GM21529 (cell line): ENCODE results near the gene FKBP10.
A peak's percentile ranks its signal among the peaks of the same experiment; 100 is the strongest.
"Not testable (repeated sequence)": the region's sequence is repeated elsewhere in the genome, so short reads cannot be mapped to it uniquely, and the experiment has no call there.

Source experiments
- ATAC-seq: cut with Tn5 transposase; IDR thresholded peaks from one replicate; pipeline ENCODE4 v1.9.1; 2021; ENCODE audit not compliant: unreplicated experiment

FKBP10 gene

DNA sequence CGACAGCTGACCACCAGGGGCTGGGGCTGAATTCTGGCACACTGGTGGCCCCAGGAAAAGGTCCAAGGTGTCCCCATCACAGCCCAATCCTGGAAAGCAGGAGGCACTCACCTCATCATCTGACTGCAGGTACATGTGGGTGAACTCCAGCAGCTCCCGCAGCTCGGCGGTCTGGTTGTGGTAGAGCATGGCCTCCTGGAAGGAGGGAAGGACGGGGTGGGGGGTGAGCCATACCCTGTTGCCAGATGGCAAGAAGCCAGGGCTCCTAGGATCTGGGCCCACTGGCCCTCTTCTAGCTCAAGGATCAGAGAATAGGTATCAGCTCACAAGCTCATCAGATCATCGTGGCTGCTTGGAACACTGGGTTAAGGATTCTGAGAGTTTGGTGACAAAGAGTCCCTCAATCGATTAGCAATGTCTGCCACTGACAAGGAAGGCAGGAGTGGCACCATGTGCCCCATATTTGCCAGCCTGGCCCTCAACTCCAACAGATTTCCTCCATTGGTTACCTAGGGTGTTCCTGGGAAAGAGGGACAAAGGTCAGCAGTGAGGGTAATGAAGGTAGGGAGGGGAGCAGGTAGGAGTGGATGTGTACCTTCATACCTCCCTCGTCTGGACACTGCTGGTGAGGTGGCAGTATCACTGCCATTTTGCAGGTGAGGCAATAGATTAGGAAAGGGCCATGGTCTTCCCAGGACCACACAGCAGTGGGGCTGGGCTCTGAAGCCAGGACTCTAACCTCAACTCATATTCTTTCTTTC, 5.9 kb upstream of the FKBP10 start:
- ATAC-seq = no peak

DNA sequence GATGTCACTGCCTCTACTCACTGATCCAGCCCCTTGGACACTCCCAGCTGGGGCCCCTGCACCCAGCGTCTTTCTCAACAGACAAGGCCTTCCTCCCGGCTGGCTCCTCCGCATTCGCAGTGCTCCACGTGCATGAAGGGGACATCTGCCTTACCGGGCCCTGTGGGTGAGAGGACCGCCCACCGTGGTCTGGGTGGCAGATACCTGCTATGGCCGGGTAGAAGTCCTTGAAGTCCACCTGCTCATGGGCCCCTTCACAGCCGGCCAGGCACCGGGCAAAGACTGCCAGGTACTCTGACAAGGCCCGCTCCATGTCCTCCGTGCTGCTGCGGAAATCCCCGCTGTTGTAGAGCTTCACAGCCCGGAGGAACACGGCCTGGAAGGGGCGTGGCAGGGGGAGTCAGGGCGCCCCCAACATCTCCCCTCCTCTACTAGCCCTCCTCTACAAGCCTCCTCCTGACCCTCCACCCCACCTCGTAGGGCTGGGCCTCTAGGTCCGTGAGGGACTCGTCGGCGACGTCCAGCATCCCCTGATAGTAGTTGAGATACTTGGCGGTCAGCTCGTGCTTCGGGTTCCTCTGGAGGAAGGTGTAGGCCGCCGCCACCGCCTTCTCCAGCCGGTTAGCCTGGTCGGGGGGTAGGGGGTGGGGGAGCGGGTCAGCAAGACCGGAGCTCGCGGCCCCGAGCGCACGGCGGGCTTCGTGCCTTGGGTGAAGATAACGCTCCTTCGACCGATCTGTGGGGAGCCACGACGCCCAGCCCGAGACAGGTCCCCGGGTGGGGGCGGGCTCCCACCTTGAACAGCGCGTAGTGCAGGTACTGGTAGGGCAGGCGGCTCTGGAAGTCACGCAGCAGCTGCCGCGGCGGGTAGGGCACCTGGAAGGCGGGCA, 1.9 kb upstream of the FKBP10 start:
- no peak for ATAC-seq

GRCh38 chr17:41811549-41812380, 1.0 kb upstream of the FKBP10 start, which contains the start of gene P3H4:
TSS of gene P3H4 (minus strand) at chr17:41811949. CDS start at chr17:41811915, 34 bp downstream.
- ATAC-seq = peak; percentile 61

GRCh38 chr17:41813152-41813680, 412 bp downstream of the FKBP10 start:
- ATAC-seq = no peak

DNA sequence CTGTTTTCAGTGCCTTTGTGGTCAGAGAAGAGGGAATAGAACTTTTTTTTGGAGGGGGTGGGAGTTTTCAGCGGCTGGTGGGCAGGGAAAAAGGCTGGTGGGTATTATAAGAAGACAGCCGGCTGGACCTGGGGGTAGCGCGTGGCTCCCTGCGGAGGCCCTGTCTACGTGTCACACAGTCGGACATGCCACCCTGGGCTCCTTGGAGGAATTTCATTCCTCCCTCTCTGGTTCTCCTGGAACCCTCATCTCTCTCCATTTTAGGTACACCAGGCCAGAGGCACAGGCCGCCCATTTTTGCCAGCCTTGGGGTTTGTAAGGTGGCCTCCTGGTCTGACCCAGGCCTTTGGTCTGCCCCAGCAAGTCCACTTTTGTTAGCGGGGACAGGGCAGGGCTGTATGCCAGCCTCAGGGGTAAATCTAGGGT, 908 bp downstream of the FKBP10 start:
- ATAC-seq = no peak

DNA sequence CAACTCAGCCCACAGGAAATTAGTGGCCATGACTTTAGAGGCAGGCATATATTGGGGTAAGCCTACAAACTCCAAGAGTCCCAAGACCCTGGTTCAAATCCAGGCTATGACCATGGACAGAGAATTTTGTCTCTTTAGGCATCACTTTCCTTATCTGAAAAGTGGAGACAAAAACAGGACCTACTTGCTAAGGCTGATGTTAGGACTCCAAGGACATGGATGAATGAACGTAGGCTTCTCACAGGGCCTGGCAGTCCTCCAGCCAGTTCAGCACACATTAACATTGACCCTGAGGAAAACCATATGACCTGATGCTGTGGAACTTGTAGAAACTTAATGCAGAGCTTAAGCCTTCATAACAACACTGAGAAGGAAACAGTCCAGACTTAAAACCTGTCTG, 1.4 kb downstream of the FKBP10 start:
- no peak for ATAC-seq

GRCh38 chr17:41816637-41817320, 4.0 kb downstream of the FKBP10 start:
- ATAC-seq = no peak

- no peak for ATAC-seq
Measured at GRCh38 chr17:41818024-41818423, 5.2 kb downstream of the FKBP10 start.

GRCh38 chr17:41821776-41822175, 9.0 kb downstream of the FKBP10 start:
- ATAC-seq = no peak

GRCh38 chr17:41822216-41823140, 9.7 kb downstream of the FKBP10 start:
- ATAC-seq = no peak

DNA sequence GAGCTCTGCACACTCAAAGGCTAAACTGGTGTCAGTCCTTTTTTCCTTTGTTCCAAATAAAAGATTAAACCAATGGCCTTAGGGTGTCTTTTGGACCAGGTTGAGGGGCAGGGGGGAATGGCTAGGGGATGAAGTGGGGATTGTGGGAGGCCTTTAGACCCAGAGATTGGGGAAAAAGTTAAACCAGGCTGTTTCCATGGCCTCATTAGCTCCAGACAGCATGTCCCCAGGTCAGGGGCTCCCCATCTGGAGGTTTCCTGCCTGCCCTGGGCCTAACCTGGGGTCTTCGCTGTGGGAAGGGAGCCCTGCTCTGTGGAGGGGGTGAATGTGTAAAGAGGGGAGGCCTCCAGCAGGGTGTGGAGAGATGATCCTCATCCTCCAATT, 10.3 kb downstream of the FKBP10 start:
- no peak for ATAC-seq

DNA sequence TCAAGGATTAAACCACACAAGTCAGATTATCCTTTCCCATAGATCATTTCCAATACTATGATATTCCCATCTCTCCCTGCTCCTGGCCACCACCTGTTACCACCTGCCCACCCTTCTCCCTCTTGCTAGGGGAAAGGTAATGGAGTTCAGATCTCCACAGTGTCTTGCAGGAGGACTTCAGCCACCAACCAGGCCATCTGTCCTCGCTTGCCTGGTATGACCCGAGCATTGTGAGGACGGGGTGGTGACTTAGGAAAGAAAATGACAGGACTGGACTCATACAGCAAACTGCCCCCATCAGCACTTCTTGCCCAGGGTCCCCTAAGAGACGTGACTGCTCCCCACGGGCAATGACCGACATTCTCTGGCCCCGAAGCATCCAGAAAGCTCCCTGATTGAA, 10.8 kb downstream of the FKBP10 start:
- ATAC-seq = no peak

DNA sequence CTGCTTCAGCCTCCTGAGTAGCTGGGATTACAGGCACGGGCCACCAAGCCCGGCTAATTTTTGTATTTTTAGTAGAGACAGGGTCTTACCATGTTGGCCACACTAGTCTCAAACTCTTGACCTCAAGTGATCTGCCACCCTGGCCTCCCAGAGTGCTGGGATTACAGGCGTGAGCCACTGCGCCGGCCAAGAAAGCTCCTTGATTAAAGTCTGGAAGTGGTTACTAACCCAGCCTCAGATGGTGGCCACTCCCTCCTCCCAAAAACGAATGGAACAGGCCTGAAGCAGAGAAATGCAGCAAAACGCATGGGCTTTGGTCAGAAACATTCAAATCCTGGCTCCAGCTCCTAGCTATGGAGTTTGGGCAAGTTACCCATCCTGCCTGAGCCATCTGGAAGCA, 11.3 kb downstream of the FKBP10 start:
- ATAC-seq = no peak

- ATAC-seq = no peak
Measured at GRCh38 chr17:41825175-41825845, 12.5 kb downstream of the FKBP10 start.

DNA sequence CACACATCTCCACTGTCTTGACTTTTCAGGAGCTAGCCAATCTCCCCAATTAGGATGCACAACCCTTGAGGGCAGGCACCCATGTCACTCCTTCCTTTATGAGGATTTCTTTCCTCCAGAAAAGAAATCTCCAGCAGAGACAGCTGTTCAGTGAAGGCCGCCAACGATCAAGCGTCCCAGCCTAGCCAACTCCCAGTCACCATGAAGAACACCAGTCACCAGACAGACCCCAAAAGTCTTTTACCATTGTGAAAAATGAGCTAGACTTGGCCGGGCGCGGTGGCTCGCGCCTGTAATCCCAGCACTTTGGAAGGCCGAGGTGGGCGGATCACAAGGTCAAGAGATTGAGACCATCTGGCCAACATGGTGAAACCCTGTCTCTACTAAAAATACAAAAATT, 17.2 kb downstream of the FKBP10 start:
- not testable (repeated sequence) for ATAC-seq

DNA sequence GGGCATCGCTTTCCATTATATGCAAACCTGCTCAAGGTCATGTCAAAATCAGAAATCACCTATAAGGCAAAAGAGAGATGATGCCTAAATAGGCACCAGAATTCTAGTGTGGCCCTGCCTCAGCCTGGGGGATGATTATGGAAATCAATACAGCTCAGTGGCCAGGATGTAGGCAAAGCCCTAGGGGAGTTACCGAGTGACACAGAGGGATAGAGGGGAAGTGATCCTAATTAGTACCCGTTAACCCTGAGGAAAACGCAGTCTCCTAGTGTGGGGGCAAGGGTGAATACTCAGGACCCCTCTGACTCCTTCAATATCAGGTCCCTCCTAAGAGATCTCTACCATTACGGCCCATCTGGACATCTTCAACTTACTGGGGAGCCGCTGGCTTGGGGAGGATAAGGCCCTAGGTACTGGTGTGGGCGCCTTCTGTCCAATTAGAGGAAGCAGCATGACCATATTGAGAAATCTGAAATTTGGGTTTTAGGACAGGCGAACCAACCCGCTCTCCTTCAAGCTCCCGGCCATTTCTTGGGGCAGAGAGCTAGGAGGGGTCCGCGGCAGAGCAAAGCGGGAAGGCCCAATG, 22.5 kb downstream of the FKBP10 start:
- peak; percentile 51 for ATAC-seq

GRCh38 chr17:41835800-41836549, 23.2 kb downstream of the FKBP10 start, which contains the start of gene NT5C3B:
TSS of gene NT5C3B (minus strand) at chr17:41836232. CDS start at chr17:41836193, 39 bp downstream.
- peak; percentile 50 for ATAC-seq
